Measurements from ENCODE around the gene IGFALS.

DNA sequence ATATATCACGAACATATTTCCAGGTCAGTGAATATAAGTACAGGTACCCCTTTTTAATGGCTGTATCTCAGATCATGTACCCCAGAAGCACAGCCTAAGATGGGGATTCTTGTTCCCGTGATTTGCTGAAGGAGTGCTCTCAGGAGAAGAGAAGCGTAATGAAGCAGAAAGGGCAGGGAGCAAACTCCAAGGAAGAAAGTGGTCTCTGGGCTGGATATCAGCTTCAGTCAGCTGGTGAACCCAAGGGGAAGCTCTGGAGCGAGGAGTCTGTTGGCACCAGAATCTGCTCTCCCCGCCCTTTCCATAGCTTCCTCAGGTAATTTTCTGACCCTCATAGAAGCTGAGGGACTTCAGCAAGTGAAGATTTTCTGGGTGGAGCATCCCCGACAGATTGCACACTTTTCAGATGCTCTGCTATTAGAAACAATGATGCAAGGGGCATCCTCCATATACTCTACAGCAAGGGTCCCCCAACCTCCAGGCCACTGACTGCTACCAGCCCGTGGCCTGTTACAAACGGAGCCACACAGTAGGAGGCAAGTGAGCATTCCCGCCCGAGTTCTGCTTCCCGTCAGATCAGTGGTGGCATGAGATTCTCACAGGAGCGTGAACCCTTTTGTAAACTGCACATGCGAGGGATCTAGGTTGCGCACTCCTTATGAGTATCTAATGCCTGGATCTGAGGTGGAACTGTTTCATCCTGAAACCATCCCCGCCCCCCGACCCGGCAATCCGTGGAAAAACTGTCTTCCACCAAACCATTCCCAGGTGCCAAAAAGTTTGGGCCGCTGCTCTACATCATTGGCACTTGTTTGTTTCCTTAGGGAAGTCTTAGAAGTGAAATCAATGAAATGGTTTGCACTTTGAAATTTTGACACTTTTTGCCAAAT lies 37.9 kb upstream of the IGFALS start:
- TF ChIP-seq, protein P1, sequence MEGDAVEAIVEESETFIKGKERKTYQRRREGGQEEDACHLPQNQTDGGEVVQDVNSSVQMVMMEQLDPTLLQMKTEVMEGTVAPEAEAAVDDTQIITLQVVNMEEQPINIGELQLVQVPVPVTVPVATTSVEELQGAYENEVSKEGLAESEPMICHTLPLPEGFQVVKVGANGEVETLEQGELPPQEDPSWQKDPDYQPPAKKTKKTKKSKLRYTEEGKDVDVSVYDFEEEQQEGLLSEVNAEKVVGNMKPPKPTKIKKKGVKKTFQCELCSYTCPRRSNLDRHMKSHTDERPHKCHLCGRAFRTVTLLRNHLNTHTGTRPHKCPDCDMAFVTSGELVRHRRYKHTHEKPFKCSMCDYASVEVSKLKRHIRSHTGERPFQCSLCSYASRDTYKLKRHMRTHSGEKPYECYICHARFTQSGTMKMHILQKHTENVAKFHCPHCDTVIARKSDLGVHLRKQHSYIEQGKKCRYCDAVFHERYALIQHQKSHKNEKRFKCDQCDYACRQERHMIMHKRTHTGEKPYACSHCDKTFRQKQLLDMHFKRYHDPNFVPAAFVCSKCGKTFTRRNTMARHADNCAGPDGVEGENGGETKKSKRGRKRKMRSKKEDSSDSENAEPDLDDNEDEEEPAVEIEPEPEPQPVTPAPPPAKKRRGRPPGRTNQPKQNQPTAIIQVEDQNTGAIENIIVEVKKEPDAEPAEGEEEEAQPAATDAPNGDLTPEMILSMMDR (IDR thresholded peaks at IDR 0.05) = no peak
- TF ChIP-seq POLR2A (IDR thresholded peaks at IDR 0.05) = no peak

Measured in heart left ventricle (tissue), 13 donors.